Fibroblast of the aortic adventitia (primary cell): Measurements from ENCODE around the gene KRTAP5-4. TPM values are rescaled to one million over a fixed set of nuclear protein-coding genes. Genes with fewer than 3 reads are reported as not detected.

Experiments
- DNase-seq: peaks from one replicate; pipeline ENCODE4 v3.0.0-alpha.2; 2010; ENCODE audit warnings: low read depth
- H3K4me3 ChIP-seq: 2 replicates; pipeline ENCODE4 v1.5.1; 2011; ENCODE audit warnings: low read depth, mild to moderate bottlenecking, control low read depth, low read length, moderate library complexity
- CTCF ChIP-seq: IDR thresholded peaks from 2 replicates; pipeline ENCODE4 v1.5.1; 2011; ENCODE audit warnings: mild to moderate bottlenecking, low read length, control low read depth, inconsistent platforms; ENCODE audit not compliant: insufficient read depth
- total RNA-seq: library from RNA; depleted of rRNA; stranded (reverse); fragments of >200 nt; gene quantifications from 2 replicates; pipeline ENCODE4 v1.2.3, GENCODE V29; 2012; ENCODE audit warnings: low replicate concordance

Gene KRTAP5-4
- total RNA-seq, 1 donor: not detected

GRCh38 chr11:1645357-1645821 lies 23.5 kb upstream of the KRTAP5-4 start:
- no peak for TF ChIP-seq CTCF
- no peak overlapping the region for H3K4me3 ChIP-seq
- DNase-seq: no peak

GRCh38 chr11:1644601-1645356 lies 22.8 kb upstream of the KRTAP5-4 start:
- no peak for DNase-seq
- no peak for TF ChIP-seq CTCF
- H3K4me3 ChIP-seq: no peak overlapping the region

GRCh38 chr11:1643146-1643690 lies 21.3 kb upstream of the KRTAP5-4 start:
- no peak overlapping the region for H3K4me3 ChIP-seq
- TF ChIP-seq CTCF: no peak
- DNase-seq: no peak

- H3K4me3 ChIP-seq: no peak overlapping the region
- TF ChIP-seq CTCF: no peak
- DNase-seq: no peak
Measured at GRCh38 chr11:1642288-1643145, 20.6 kb upstream of the KRTAP5-4 start.

GRCh38 chr11:1641096-1641495 lies 19.2 kb upstream of the KRTAP5-4 start:
- no peak overlapping the region for H3K4me3 ChIP-seq
- TF ChIP-seq CTCF: no peak
- DNase-seq: no peak

GRCh38 chr11:1640076-1640946 lies 18.4 kb upstream of the KRTAP5-4 start:
- DNase-seq: peak; percentile 15
- peak; percentile 83 for TF ChIP-seq CTCF
- no peak overlapping the region for H3K4me3 ChIP-seq
